HepG2 (cell line): ENCODE data around the gene GLB1L. TPM values are rescaled to one million over a fixed set of nuclear protein-coding genes. Genes with fewer than 3 reads are reported as not detected.

Source experiments
- PRDM10 ChIP-seq: sonication (generic); formaldehyde crosslinking; IDR thresholded peaks from 2 replicates; pipeline ENCODE4 v1.4.0; 2020; ENCODE audit warnings: low read depth, missing genetic modification reagents
- RNF219 ChIP-seq: sonication (generic); formaldehyde crosslinking; IDR thresholded peaks from 2 replicates; pipeline ENCODE4 v1.5.0; 2020; ENCODE audit warnings: mild to moderate bottlenecking, missing genetic modification reagents
- TMF1 ChIP-seq: sonication (generic); formaldehyde crosslinking; IDR thresholded peaks from 2 replicates; pipeline ENCODE4 v1.8.1; 2022; ENCODE audit warnings: low read depth, missing genetic modification reagents
- ZNF510 ChIP-seq: sonication (generic); formaldehyde crosslinking; IDR thresholded peaks from 2 replicates; pipeline ENCODE4 v1.4.0; 2020; ENCODE audit warnings: low read depth, mild to moderate bottlenecking, missing genetic modification reagents
- polyA plus RNA-seq, 8 experiments: library from polyadenylated mRNA; depleted of rRNA in 3 of 8; stranded (reverse) in 7 of 8; unstranded in 1 of 8; fragments of >200 nt; fragmentation: Illumina TruSeq in 4 of 8; extraction: Trizol in 4 of 8; gene quantifications; 2 replicates each; pipeline versions ENCODE4 v1.2.1 to v1.2.3, GENCODE V29; 2011 to 2016; ENCODE audit warnings: low read depth in 4 of 8, missing spikeins in 1 of 8, mixed read lengths in 1 of 8; ENCODE audit not compliant: insufficient read depth in 1 of 8
- total RNA-seq, 5 experiments: library from RNA; depleted of rRNA; stranded (reverse); fragments of >200 nt; fragmentation: Illumina TruSeq; extraction: Trizol; gene quantifications; 2 replicates each; pipeline ENCODE4 v1.2.3, GENCODE V29; 2016; ENCODE audit warnings: low read depth in 1 of 5

The GLB1L gene
- total and polyA plus RNA-seq, 2 of the 13 experiments (the other 11 are each of a cell fraction or from before 2014, with no cell fraction given): 6.8 to 7.3 TPM

- TF ChIP-seq RNF219 (peak; percentile 80; the same call in 1 of the 2 replicates), TMF1 (CRISPR knock-in tag) (peak; percentile 4; the same call in 1 of the 2 replicates), ZNF510 (peak; percentile 29; the same call in 1 of the 2 replicates), PRDM10 (CRISPR knock-in tag) (0 out of 2 replicates have a peak, but pooled peaks have one; percentile 3)
Measured at GRCh38 chr2:219278655-219279150, 33.5 kb upstream of the GLB1L start (continued).
